Progenitor cell of endocrine pancreas (in vitro differentiated cells): ENCODE data around the gene MS4A4A. TPM values are rescaled to one million over a fixed set of nuclear protein-coding genes. Genes with fewer than 3 reads are reported as not detected.
A peak's percentile ranks its signal among the peaks of the same experiment; 100 is the strongest.

ENCODE experiments used
- DNase-seq: peaks from one replicate; pipeline ENCODE4 v3.0.0; 2021; ENCODE audit warnings: low spot score; ENCODE audit not compliant: unreplicated experiment
- H3K27ac Mint-ChIP-seq: 2 replicates; pipeline ENCODE4 v1.8.0; 2021; ENCODE audit warnings: mild to moderate bottlenecking, moderate library complexity, mixed read lengths
- H3K27me3 Mint-ChIP-seq: 2 replicates; pipeline ENCODE4 v1.8.0; 2021; ENCODE audit warnings: mixed read lengths
- H3K36me3 Mint-ChIP-seq: 2 replicates; pipeline ENCODE4 v1.8.0; 2022; ENCODE audit warnings: mixed read lengths; ENCODE audit not compliant: insufficient read depth
- H3K4me1 Mint-ChIP-seq: 2 replicates; pipeline ENCODE4 v1.8.0; 2021; ENCODE audit warnings: low read depth, mixed read lengths
- H3K4me3 Mint-ChIP-seq: 2 replicates; pipeline ENCODE4 v1.8.0; 2021; ENCODE audit warnings: low read depth, mild to moderate bottlenecking, moderate library complexity, mixed read lengths
- H3K9me3 Mint-ChIP-seq: 2 replicates; pipeline ENCODE4 v1.8.0; 2021; ENCODE audit warnings: low read depth, mixed read lengths
- total RNA-seq: library from RNA; stranded (reverse); gene quantifications from 2 replicates; pipeline ENCODE4 v1.2.1, GENCODE V29; 2021
- TF ChIP-seq, protein P1 (sequence below): fragments of 200-600 bp; sonication (generic); IDR thresholded peaks from one replicate; pipeline ENCODE4 v1.5.0; 2021; ENCODE audit warnings: antibody characterized with exemption, mild to moderate bottlenecking; ENCODE audit not compliant: unreplicated experiment

The MS4A4A gene
- total RNA-seq, 1 donor from 2014 or later = not detected

- Mint-ChIP-seq H3K36me3 (no peaks in the 10 kb centered on the region), H3K4me3 (no peak overlapping the region), H3K9me3 (peaks cover 5% of the 10 kb centered on the region), H3K27ac (no peak overlapping the region), H3K4me1 (no peaks in the 10 kb centered on the region), H3K27me3 (peaks cover 11% of the 10 kb centered on the region)
- TF ChIP-seq, protein P1, sequence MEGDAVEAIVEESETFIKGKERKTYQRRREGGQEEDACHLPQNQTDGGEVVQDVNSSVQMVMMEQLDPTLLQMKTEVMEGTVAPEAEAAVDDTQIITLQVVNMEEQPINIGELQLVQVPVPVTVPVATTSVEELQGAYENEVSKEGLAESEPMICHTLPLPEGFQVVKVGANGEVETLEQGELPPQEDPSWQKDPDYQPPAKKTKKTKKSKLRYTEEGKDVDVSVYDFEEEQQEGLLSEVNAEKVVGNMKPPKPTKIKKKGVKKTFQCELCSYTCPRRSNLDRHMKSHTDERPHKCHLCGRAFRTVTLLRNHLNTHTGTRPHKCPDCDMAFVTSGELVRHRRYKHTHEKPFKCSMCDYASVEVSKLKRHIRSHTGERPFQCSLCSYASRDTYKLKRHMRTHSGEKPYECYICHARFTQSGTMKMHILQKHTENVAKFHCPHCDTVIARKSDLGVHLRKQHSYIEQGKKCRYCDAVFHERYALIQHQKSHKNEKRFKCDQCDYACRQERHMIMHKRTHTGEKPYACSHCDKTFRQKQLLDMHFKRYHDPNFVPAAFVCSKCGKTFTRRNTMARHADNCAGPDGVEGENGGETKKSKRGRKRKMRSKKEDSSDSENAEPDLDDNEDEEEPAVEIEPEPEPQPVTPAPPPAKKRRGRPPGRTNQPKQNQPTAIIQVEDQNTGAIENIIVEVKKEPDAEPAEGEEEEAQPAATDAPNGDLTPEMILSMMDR = no peak
- DNase-seq = no peak
Observed at GRCh38 chr11:60263402-60263801, 17.1 kb upstream of the MS4A4A start.

GRCh38 chr11:60264644-60265043, 15.8 kb upstream of the MS4A4A start:
- H3K4me3 Mint-ChIP-seq = no peak overlapping the region
- no peak for DNase-seq
- TF ChIP-seq, protein P1 = no peak
- H3K4me1 Mint-ChIP-seq = no peaks in the 10 kb centered on the region
- H3K36me3 Mint-ChIP-seq = no peaks in the 10 kb centered on the region
- no peak overlapping the region for H3K27ac Mint-ChIP-seq
- peaks cover 5% of the 10 kb centered on the region for H3K9me3 Mint-ChIP-seq
- peaks cover 18% of the 10 kb centered on the region for H3K27me3 Mint-ChIP-seq

GRCh38 chr11:60265373-60266214, 14.9 kb upstream of the MS4A4A start:
- no peaks in the 10 kb centered on the region for H3K36me3 Mint-ChIP-seq
- H3K27me3 Mint-ChIP-seq = peaks cover 18% of the 10 kb centered on the region
- no peaks in the 10 kb centered on the region for H3K4me1 Mint-ChIP-seq
- DNase-seq = peak; percentile 13
- H3K4me3 Mint-ChIP-seq = no peak overlapping the region
- TF ChIP-seq, protein P1 = peak; percentile 74
- peaks cover 5% of the 10 kb centered on the region for H3K9me3 Mint-ChIP-seq
- no peak overlapping the region for H3K27ac Mint-ChIP-seq

DNA sequence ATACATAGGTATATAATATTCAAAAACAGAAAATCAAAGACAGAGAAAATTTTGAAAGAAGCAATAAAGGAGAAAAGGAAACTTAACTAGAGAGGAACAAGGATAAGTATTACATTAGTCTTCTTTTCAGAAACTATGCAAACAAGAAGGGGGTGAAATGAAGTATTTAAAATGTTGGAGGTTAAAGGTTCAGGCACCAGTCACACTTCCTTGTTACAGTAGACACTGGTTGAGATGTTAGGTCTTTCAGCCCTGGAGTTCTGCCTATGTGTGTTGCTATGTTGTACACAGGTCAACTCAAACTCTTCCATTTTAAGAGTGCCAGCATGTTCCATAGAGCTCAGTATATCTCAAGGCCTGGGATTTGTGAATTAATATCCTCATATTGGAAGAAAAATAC, 6.0 kb upstream of the MS4A4A start:
- DNase-seq = no peak
- Mint-ChIP-seq H3K4me3 (no peak overlapping the region), H3K27me3 (no peaks in the 10 kb centered on the region), H3K4me1 (no peaks in the 10 kb centered on the region), H3K36me3 (no peaks in the 10 kb centered on the region), H3K9me3 (peaks cover 11% of the 10 kb centered on the region), H3K27ac (no peak overlapping the region)
- TF ChIP-seq, protein P1 = no peak

- Mint-ChIP-seq H3K9me3 (peaks cover 8% of the 10 kb centered on the region), H3K4me1 (peaks cover 2% of the 10 kb centered on the region), H3K27me3 (no peaks in the 10 kb centered on the region), H3K4me3 (no peak overlapping the region), H3K27ac (no peak overlapping the region), H3K36me3 (no peaks in the 10 kb centered on the region)
- DNase-seq = no peak
- TF ChIP-seq, protein P1 = no peak
Observed at GRCh38 chr11:60281485-60281884, 1.0 kb downstream of the MS4A4A start.
